Activated T-helper 2 cell treated with anti-CD3 and anti-CD28 coated beads, Interferon-gamma antibody, Interleukin-2, Interleukin-4, amounts not matched to agents 10 μg/mL and 5 μg/mL and 100 μg/mL, durations not matched to agents 14 hours and 24 hours and 36 hours (primary cell): ENCODE measurements around the gene ANKRD11. TPM values are rescaled to one million over a fixed set of nuclear protein-coding genes. Genes with fewer than 3 reads are reported as not detected.

ENCODE experiments used
- DNase-seq: peaks from one replicate; pipeline ENCODE4 v3.0.0; 2021; ENCODE audit warnings: low spot score
- H3K27ac Mint-ChIP-seq: one replicate; pipeline ENCODE4 v1.8.0; 2021; ENCODE audit warnings: mixed read lengths
- H3K27me3 Mint-ChIP-seq: one replicate; pipeline ENCODE4 v1.8.0; 2021; ENCODE audit warnings: low read depth, mixed read lengths
- H3K36me3 Mint-ChIP-seq: one replicate; pipeline ENCODE4 v1.8.0; 2021; ENCODE audit warnings: low read depth, mixed read lengths
- H3K4me1 Mint-ChIP-seq: one replicate; pipeline ENCODE4 v1.8.0; 2021; ENCODE audit warnings: low read depth, mixed read lengths
- H3K4me3 Mint-ChIP-seq: one replicate; pipeline ENCODE4 v1.8.0; 2021; ENCODE audit warnings: low read depth, mild to moderate bottlenecking, moderate library complexity, mixed read lengths
- H3K9me3 Mint-ChIP-seq: one replicate; pipeline ENCODE4 v1.8.0; 2021; ENCODE audit warnings: mixed read lengths
- intact Hi-C: fragments of 100-400 bp; cut with micrococcal nuclease; formaldehyde crosslinking; loops from one replicate; pipeline ENCODE4 v1.15.1; 2023
- total RNA-seq: library from RNA; stranded (reverse); gene quantifications from 2 replicates; pipeline ENCODE4 v1.2.3, GENCODE V29; 2022

Gene ANKRD11
- total RNA-seq, 1 donor from 2014 or later: 144 TPM

DNA sequence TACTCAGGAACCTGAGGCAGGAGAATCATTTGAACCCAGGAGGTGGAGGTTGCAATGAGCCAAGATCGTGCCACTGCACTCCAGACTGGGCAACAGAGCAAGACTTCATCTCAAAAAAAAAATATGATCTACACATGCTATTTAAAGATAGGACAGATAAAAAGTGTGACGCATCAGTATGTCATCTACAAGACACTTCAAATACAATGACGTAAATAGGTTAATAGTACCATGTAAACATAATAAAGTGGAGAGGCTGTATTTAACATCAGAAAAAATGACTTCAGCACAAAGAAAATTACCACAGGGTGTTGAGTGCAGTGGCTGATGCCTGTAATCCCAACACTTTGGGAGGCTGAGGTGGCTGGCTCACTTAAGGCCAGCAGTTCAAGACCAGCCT lies 252.6 kb downstream of the ANKRD11 start:
- no peak overlapping the region for H3K4me3 Mint-ChIP-seq
- DNase-seq: no peak
- H3K27ac Mint-ChIP-seq: no peak overlapping the region
- peaks cover 14% of the 10 kb centered on the region for H3K36me3 Mint-ChIP-seq
- peaks cover 5% of the 10 kb centered on the region for H3K4me1 Mint-ChIP-seq
- no peaks in the 10 kb centered on the region for H3K27me3 Mint-ChIP-seq
- H3K9me3 Mint-ChIP-seq: peaks cover 10% of the 10 kb centered on the region
- intact Hi-C loops: no loop called here

DNA sequence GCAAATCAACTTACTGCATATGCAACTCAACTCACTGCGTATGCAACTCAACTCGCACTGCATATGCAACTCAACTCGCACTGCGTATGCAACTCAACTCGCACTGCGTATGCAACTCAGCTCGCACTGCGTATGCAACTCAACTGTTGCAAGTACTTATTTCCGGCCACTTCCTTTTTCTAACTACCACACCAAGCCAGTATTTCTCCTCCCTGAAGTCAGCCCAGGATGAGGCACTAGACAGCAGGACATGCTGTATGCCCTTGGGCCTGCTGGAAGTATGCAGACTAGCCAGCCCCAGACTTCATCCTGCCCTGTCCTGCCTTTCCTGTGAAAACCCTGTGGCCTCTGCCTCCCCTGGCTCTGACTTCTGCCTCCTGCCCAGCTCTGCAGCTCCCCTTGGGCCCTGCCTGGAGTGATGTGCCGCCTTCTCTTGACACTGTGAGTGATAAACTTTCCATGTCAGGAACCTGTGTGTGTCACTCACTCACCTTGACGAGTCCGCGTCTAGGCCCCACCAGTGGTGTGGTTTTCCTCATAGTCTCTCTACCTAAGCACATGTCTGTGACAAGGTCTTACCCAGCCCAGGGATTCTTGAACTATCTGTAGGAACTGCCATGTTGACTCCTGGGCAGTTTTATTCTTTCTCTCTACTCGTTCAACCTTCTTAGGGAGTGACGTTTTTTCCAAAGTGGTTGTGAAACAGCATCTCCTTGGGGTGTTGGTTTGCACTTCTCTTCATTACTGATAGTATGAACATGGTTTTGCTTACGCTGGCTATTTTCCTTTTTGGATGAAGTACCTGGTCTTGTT lies 256.5 kb downstream of the ANKRD11 start:
- intact Hi-C loops: no loop called here
- Mint-ChIP-seq H3K27ac (no peak overlapping the region), H3K36me3 (peaks cover 47% of the 10 kb centered on the region), H3K4me3 (no peak overlapping the region), H3K4me1 (no peaks in the 10 kb centered on the region), H3K9me3 (peaks cover 18% of the 10 kb centered on the region), H3K27me3 (no peaks in the 10 kb centered on the region)
- no peak for DNase-seq

DNA sequence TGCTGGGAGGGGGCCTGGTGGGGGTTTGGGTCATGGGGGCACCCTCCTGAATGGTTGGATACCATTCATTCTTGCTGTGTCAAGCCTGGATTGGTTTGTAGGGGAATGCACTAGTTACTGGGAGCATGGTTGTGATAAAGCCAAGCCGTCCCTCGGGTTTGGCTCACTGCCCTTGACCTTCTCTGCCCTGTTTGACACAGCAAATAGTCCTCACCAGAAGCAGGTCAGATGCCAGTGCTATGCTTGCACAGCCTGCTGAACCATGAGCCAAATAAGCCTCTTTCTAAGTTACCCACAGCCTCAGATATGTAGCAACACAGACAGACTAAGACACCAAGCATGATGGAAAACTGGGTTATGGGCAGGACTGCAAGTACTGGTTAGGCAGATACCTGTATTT lies 258.3 kb downstream of the ANKRD11 start:
- Mint-ChIP-seq H3K27me3 (no peaks in the 10 kb centered on the region), H3K36me3 (peaks cover 65% of the 10 kb centered on the region), H3K27ac (no peak overlapping the region), H3K4me3 (no peak overlapping the region), H3K4me1 (no peaks in the 10 kb centered on the region), H3K9me3 (peaks cover 33% of the 10 kb centered on the region)
- intact Hi-C loops: no loop called here
- no peak for DNase-seq

DNA sequence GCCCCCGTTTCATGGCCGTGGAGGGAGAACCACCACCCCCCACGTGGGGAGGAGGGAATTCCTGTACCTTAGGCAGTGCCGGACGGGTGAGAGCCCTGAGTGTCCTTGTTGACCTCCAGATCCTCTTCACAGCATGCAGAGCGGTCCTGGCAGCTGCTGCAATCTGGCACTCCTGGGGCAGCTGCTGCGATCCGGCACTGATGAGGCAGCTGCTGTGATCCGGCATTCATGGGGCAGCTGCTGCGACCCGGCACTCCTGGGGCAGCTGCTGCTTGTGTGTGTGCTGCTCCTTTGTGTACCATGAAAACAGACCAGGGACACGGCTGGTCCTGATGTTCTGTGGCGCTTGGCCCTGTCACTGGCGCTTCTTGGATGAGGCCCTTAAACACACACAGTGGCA lies 260.1 kb downstream of the ANKRD11 start:
- H3K27ac Mint-ChIP-seq: no peak overlapping the region
- H3K27me3 Mint-ChIP-seq: no peaks in the 10 kb centered on the region
- H3K4me3 Mint-ChIP-seq: no peak overlapping the region
- intact Hi-C loops: no loop called here
- H3K4me1 Mint-ChIP-seq: no peaks in the 10 kb centered on the region
- peaks cover 82% of the 10 kb centered on the region for H3K36me3 Mint-ChIP-seq
- H3K9me3 Mint-ChIP-seq: peaks cover 45% of the 10 kb centered on the region
- DNase-seq: no peak

DNA sequence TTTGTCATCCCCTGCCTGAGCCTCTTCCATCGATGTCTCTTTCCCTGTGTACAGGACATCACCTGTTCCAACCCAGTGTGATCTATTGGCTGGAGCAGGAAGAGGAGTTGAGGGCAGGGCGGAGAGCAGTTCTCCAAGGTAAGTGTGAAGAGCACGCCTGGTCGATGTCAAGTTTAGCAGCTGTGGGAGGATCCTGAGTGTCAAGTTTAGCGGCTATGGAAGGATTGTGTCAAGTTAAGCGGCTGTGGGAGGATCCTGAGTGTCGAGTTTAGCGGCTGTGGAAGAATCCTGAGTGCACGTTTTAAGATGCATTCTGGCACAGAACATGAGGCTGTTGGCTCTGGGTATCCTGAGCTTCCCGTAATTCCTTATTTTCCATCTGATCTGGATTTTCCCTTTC lies 265.7 kb downstream of the ANKRD11 start:
- Mint-ChIP-seq H3K9me3 (peaks cover 31% of the 10 kb centered on the region), H3K4me1 (peaks cover 2% of the 10 kb centered on the region), H3K27me3 (no peaks in the 10 kb centered on the region), H3K27ac (no peak overlapping the region), H3K36me3 (peaks cover 65% of the 10 kb centered on the region), H3K4me3 (no peak overlapping the region)
- intact Hi-C loops: no loop called here
- DNase-seq: no peak

DNA sequence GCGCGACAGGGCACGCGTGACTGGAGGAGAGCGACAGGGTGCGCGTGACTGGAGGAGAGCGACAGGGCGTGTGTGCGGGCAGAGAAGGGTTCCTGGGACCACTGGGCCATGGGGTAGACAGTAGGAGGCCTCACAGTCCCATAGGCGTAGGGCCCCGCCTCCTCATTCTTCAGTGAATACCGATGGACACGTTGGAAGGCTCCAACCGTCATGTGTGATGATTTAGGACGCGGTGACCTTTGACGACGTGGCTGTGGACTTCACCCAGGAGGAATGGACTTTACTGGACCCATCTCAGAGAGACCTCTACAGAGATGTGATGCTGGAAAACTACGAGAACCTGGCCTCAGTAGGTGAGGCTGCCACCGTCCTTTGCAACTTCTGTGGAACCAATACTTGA lies 267.4 kb downstream of the ANKRD11 start:
- H3K9me3 Mint-ChIP-seq: peaks cover 19% of the 10 kb centered on the region
- H3K27me3 Mint-ChIP-seq: no peaks in the 10 kb centered on the region
- H3K4me3 Mint-ChIP-seq: no peak overlapping the region
- intact Hi-C loops: no loop called here
- H3K36me3 Mint-ChIP-seq: peaks cover 50% of the 10 kb centered on the region
- H3K27ac Mint-ChIP-seq: no peak overlapping the region
- H3K4me1 Mint-ChIP-seq: peaks cover 4% of the 10 kb centered on the region
- DNase-seq: no peak

DNA sequence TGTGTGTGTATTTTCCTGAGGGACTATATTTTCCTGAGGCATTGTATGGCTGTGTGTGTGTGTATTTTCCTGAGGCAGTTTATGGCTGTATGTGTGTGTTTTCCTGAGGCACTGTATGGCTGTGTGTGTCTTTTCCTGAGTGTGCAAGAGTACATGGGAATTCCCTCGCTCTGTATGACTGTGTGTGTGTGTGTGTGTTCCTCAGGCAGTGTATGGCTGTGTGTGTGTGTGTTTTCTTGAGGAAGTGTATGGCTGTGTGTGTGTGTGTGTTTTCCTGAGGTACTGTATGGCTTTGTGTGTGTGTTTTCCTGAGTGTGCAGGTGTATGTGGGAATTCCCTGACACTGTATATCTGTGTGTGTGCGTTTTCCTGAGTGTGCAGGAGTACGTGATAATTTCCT lies 268.8 kb downstream of the ANKRD11 start:
- Mint-ChIP-seq H3K36me3 (peaks cover 37% of the 10 kb centered on the region), H3K4me1 (peaks cover 9% of the 10 kb centered on the region), H3K27ac (no peak overlapping the region)

DNA sequence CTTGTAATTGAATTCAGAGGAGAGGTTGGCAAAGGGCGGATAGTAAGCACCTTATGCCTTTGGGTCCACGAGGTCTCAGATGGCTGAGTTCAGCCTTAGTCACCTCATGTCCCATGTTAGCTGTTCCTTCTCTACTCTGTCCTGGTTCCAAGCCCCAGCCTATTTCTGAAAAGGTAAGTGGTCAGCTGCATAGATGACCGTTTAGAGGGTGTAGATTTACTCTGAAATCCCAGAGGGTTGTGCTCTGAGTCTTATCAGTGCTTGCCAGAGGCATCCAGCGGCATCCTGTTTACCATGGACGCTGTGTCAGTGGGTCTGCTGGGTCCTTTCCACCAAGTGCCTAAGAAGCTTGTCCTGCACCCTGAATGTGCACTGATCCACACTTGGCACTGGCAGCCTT lies 271.0 kb downstream of the ANKRD11 start:
- Mint-ChIP-seq H3K27ac (no peak overlapping the region), H3K36me3 (peaks cover 18% of the 10 kb centered on the region), H3K9me3 (no peaks in the 10 kb centered on the region), H3K4me1 (peaks cover 13% of the 10 kb centered on the region), H3K27me3 (no peaks in the 10 kb centered on the region), H3K4me3 (peak overlapping the region; percentile 74)
- intact Hi-C loops: loop anchor here (5.0 to 10.0 kb wide), 2 partner anchors 105 to 407 kb away; partner anchors contain the start of gene APRT
- DNase-seq: no peak

More for the DNA sequence above, 268.8 kb downstream of the ANKRD11 start:
- Mint-ChIP-seq H3K9me3 (peaks cover 8% of the 10 kb centered on the region), H3K4me3 (no peak overlapping the region), H3K27me3 (no peaks in the 10 kb centered on the region)
- intact Hi-C loops: no loop called here
- DNase-seq: no peak

Other genes with a start within 250 kb of the ANKRD11 start
- gene SPG7, start 17.8 kb upstream of the ANKRD11 start, total RNA-seq: 115 and 125 TPM in 2 replicates
- gene RPL13, start 70.1 kb upstream of the ANKRD11 start, total RNA-seq: 2,404 and 2,406 TPM in 2 replicates
- gene CPNE7, start 85.2 kb upstream of the ANKRD11 start, total RNA-seq: 19.8 and 25.7 TPM in 2 replicates
- gene DPEP1, start 123.1 kb upstream of the ANKRD11 start, total RNA-seq: not detected in 2 replicates
- 80.0 and 89.0 TPM in 2 replicates for gene CHMP1A, start 167.1 kb upstream of the ANKRD11 start, total RNA-seq
- 15.5 and 16.6 TPM in 2 replicates for gene SPATA33, start 167.3 kb upstream of the ANKRD11 start, total RNA-seq
- gene CDK10, start 196.1 kb upstream of the ANKRD11 start, total RNA-seq: 95.5 and 103 TPM in 2 replicates
- gene SPATA2L, start 211.1 kb upstream of the ANKRD11 start, total RNA-seq: 10.9 and 12.9 TPM in 2 replicates
- 4.6 and 4.8 TPM in 2 replicates for gene VPS9D1, start 230.3 kb upstream of the ANKRD11 start, total RNA-seq
- gene ZNF276, start 231.0 kb upstream of the ANKRD11 start, total RNA-seq: 34.4 and 35.5 TPM in 2 replicates